ENCODE measurements around the gene EMILIN3.

DNA sequence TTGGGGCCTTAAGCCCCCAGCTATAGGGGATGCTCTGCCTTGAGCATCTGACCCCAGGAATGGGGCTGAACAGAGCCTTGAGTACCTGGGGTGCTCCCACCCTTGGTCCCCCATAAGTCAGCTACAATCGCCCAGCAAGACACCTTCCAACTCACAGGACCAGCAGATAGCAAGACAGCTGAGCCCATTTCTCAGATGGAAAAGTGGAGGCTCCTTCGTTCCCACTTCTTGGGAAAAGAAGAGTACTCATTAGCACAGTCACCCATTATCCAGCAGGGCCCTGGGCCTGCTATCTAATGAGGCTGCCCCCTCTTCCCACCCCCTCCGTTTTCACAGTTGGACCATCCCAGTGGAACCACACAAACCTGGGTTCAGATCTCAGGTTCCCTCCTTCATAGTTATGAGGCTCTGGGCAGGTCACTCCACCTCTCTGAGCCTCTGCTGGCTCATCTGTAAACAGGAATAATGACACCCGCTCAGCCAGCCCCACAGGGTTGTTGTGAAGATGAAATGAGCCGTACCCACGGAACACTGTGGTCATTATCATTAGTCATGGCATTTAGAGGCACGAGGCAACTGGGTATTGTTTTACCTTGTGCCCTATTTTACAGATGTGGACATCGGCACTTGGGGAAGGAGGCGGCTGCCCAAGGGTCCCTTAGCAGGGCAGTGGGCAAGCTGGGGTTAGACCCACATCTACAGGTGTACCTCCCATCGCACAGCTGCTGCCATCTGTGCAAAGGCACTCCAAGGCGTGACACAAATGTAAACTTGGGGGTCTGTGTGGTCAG lies 21.5 kb downstream of the EMILIN3 start:
- no peak for TF ChIP-seq EZH2 (IDR thresholded peaks at IDR 0.05; ENCODE audit: borderline replicate concordance)
- TF ChIP-seq, protein P1, sequence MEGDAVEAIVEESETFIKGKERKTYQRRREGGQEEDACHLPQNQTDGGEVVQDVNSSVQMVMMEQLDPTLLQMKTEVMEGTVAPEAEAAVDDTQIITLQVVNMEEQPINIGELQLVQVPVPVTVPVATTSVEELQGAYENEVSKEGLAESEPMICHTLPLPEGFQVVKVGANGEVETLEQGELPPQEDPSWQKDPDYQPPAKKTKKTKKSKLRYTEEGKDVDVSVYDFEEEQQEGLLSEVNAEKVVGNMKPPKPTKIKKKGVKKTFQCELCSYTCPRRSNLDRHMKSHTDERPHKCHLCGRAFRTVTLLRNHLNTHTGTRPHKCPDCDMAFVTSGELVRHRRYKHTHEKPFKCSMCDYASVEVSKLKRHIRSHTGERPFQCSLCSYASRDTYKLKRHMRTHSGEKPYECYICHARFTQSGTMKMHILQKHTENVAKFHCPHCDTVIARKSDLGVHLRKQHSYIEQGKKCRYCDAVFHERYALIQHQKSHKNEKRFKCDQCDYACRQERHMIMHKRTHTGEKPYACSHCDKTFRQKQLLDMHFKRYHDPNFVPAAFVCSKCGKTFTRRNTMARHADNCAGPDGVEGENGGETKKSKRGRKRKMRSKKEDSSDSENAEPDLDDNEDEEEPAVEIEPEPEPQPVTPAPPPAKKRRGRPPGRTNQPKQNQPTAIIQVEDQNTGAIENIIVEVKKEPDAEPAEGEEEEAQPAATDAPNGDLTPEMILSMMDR (IDR thresholded peaks at IDR 0.05; ENCODE audit: poor library complexity) = no peak
- no peak for TF ChIP-seq EZH2phosphoT487 (IDR thresholded peaks at IDR 0.05; ENCODE audit: low read depth, severe bottlenecking, unreplicated experiment)
